ENCODE data around the gene THYN1.

GRCh38 chr11:134231958-134232659, 21.0 kb downstream of the THYN1 start:
- TF ChIP-seq TCF12 (IDR thresholded peaks at IDR 0.05), result no peak
- no peak for TF ChIP-seq TCF12 (CRISPR knock-in tag; IDR thresholded peaks at IDR 0.05)
- no peak for TF ChIP-seq ZNF629 (CRISPR knock-in tag; conservative IDR thresholded peaks at IDR 0.05)
- TF ChIP-seq TBL1XR1 (IDR thresholded peaks at IDR 0.05; ENCODE audit: borderline replicate concordance, low read length, partially characterized antibody), result no peak
- TF ChIP-seq ZNF83 (CRISPR knock-in tag; IDR thresholded peaks at IDR 0.05; ENCODE audit: borderline replicate concordance), result no peak
- no peak for TF ChIP-seq CTCF (CRISPR knock-in tag; IDR thresholded peaks at IDR 0.05)
- no peak for TF ChIP-seq HOXA7 (CRISPR knock-in tag; IDR thresholded peaks at IDR 0.05)
- TF ChIP-seq ZNF138 (CRISPR knock-in tag; IDR thresholded peaks at IDR 0.05; ENCODE audit: low read depth), result no peak
- no peak for TF ChIP-seq HCFC1 (IDR thresholded peaks at IDR 0.05; ENCODE audit: low read depth, low read length)
